A673 (cell line): ENCODE results near the gene TMEM129.

Experiments
- CTCF ChIP-seq: fragments of 300-800, 200-600 bp; sonication (generic); conservative IDR thresholded peaks from 2 replicates; pipeline ENCODE4 v1.5.1; 2017; ENCODE audit warnings: low read depth, mild to moderate bottlenecking, antibody characterized with exemption, low read length, moderate library complexity, mixed read lengths
- EZH2 ChIP-seq: fragments of 200-600 bp; sonication (generic); IDR thresholded peaks from 2 replicates; pipeline ENCODE4 v1.6.1; 2017; ENCODE audit warnings: borderline replicate concordance, low read depth, mild to moderate bottlenecking, mixed read lengths, antibody characterized with exemption, low read length; ENCODE audit not compliant: poor library complexity, severe bottlenecking

- TF ChIP-seq CTCF (no peak), EZH2 (no peak)
These were observed 44.3 kb downstream of the TMEM129 start for GRCh38 chr4:1676605-1677525.
